Fibroblast of skin of back (primary cell): Measurements from ENCODE around the gene EDC3.
A peak's percentile ranks its signal among the peaks of the same experiment; 100 is the strongest.
"Not testable (repeated sequence)": the region's sequence is repeated elsewhere in the genome, so short reads cannot be mapped to it uniquely, and the experiment has no call there.

ENCODE experiments used
- DNase-seq: peaks from one replicate; pipeline ENCODE4 v3.0.0-alpha.2; 2013

EDC3 gene

GRCh38 chr15:74651242-74651741 is 44.5 kb downstream of the EDC3 start:
- DNase-seq: no peak

- no peak for DNase-seq
Measured at GRCh38 chr15:74648051-74648842, 47.6 kb downstream of the EDC3 start.

- DNase-seq: no peak
Measured at GRCh38 chr15:74646480-74646879, 49.3 kb downstream of the EDC3 start.

- no peak for DNase-seq
Measured at GRCh38 chr15:74643665-74644204, 52.1 kb downstream of the EDC3 start.

GRCh38 chr15:74642734-74643664 is 52.8 kb downstream of the EDC3 start:
- peak; percentile 34 for DNase-seq

- no peak for DNase-seq
Measured at GRCh38 chr15:74642348-74642733, 53.5 kb downstream of the EDC3 start.

GRCh38 chr15:74641151-74641550 is 54.7 kb downstream of the EDC3 start:
- DNase-seq: no peak

GRCh38 chr15:74636984-74637383 is 58.8 kb downstream of the EDC3 start:
- no peak for DNase-seq

- DNase-seq: peak; percentile 58
Measured at GRCh38 chr15:74635228-74635627, 60.6 kb downstream of the EDC3 start.

- DNase-seq: no peak
Measured at GRCh38 chr15:74633781-74634180, 62.0 kb downstream of the EDC3 start.

GRCh38 chr15:74632601-74633000 is 63.2 kb downstream of the EDC3 start:
- DNase-seq: no peak

- peak; percentile 40 for DNase-seq
Measured at GRCh38 chr15:74631935-74632560, 63.8 kb downstream of the EDC3 start.

GRCh38 chr15:74631408-74631807 is 64.4 kb downstream of the EDC3 start:
- no peak for DNase-seq

- no peak for DNase-seq
Measured at GRCh38 chr15:74631087-74631385, 64.8 kb downstream of the EDC3 start.

GRCh38 chr15:74630284-74631086 is 65.3 kb downstream of the EDC3 start:
- DNase-seq: no peak

GRCh38 chr15:74629696-74630095 is 66.1 kb downstream of the EDC3 start:
- DNase-seq: not testable (repeated sequence)

GRCh38 chr15:74628949-74629348 is 66.9 kb downstream of the EDC3 start:
- no peak for DNase-seq

- no peak for DNase-seq
Measured at GRCh38 chr15:74628199-74628598, 67.6 kb downstream of the EDC3 start.

- no peak for DNase-seq
Measured at GRCh38 chr15:74627766-74628165, 68.1 kb downstream of the EDC3 start.

GRCh38 chr15:74626752-74627692 is 68.8 kb downstream of the EDC3 start:
- no peak for DNase-seq

GRCh38 chr15:74626336-74626735 is 69.5 kb downstream of the EDC3 start:
- no peak for DNase-seq
